NCI-H187 (cell line): ENCODE measurements around the gene AGBL3.
"Not testable (repeated sequence)": the region's sequence is repeated elsewhere in the genome, so short reads cannot be mapped to it uniquely, and the experiment has no call there.

Experiments
- DNase-seq, 2 experiments: peaks; one replicate each; lab custom pipeline; 2025; lab: John Stamatoyannopoulos, UW

AGBL3 gene

GRCh38 chr7:134963036-134963435, 23.3 kb upstream of the AGBL3 start:
- no peak for DNase-seq

- DNase-seq, result no peak
Observed at GRCh38 chr7:134966691-134967090, 19.6 kb upstream of the AGBL3 start.

GRCh38 chr7:134968110-134968509, 18.2 kb upstream of the AGBL3 start:
- no peak for DNase-seq

- DNase-seq, result not testable (repeated sequence)
Observed at GRCh38 chr7:134981645-134982044, 4.7 kb upstream of the AGBL3 start.

- DNase-seq, result no peak
Observed at GRCh38 chr7:134985894-134986362, 380 bp upstream of the AGBL3 start.

GRCh38 chr7:134988161-134988560, 1.9 kb downstream of the AGBL3 start:
- DNase-seq, result no peak

GRCh38 chr7:134991469-134992339, 5.4 kb downstream of the AGBL3 start:
- DNase-seq, result no peak

- no peak for DNase-seq
Observed at GRCh38 chr7:134992626-134993179, 6.4 kb downstream of the AGBL3 start.

- no peak for DNase-seq
Observed at GRCh38 chr7:134993877-134994456, 7.7 kb downstream of the AGBL3 start.

- DNase-seq, result no peak
Observed at GRCh38 chr7:134995239-134996096, 9.2 kb downstream of the AGBL3 start.

- no peak for DNase-seq
Observed at GRCh38 chr7:134996097-134996550, 9.8 kb downstream of the AGBL3 start.

GRCh38 chr7:134997214-134997885, 11.0 kb downstream of the AGBL3 start:
- no peak for DNase-seq

- no peak for DNase-seq
Observed at GRCh38 chr7:134999136-134999535, 12.8 kb downstream of the AGBL3 start.

GRCh38 chr7:135001390-135002165, 15.3 kb downstream of the AGBL3 start:
- no peak for DNase-seq

GRCh38 chr7:135012229-135012628, 25.9 kb downstream of the AGBL3 start:
- DNase-seq, result no peak

- DNase-seq, result no peak
Observed at GRCh38 chr7:135023622-135024021, 37.3 kb downstream of the AGBL3 start.

GRCh38 chr7:135035252-135035651, 48.9 kb downstream of the AGBL3 start:
- no peak for DNase-seq

- DNase-seq, result not testable (repeated sequence)
Observed at GRCh38 chr7:135067017-135067416, 80.7 kb downstream of the AGBL3 start.

GRCh38 chr7:135074096-135074495, 87.8 kb downstream of the AGBL3 start:
- no peak for DNase-seq

- DNase-seq, result no peak
Observed at GRCh38 chr7:135074531-135074930, 88.2 kb downstream of the AGBL3 start.

- DNase-seq, result no peak
Observed at GRCh38 chr7:135075716-135076115, 89.4 kb downstream of the AGBL3 start.
